Measurements from ENCODE around the gene KCNJ9. TPM values are rescaled to one million over a fixed set of nuclear protein-coding genes. Genes with fewer than 3 reads are reported as not detected.

The KCNJ9 gene
- total RNA-seq, 1 experiment from 2014 or later = 0.05 TPM

DNA sequence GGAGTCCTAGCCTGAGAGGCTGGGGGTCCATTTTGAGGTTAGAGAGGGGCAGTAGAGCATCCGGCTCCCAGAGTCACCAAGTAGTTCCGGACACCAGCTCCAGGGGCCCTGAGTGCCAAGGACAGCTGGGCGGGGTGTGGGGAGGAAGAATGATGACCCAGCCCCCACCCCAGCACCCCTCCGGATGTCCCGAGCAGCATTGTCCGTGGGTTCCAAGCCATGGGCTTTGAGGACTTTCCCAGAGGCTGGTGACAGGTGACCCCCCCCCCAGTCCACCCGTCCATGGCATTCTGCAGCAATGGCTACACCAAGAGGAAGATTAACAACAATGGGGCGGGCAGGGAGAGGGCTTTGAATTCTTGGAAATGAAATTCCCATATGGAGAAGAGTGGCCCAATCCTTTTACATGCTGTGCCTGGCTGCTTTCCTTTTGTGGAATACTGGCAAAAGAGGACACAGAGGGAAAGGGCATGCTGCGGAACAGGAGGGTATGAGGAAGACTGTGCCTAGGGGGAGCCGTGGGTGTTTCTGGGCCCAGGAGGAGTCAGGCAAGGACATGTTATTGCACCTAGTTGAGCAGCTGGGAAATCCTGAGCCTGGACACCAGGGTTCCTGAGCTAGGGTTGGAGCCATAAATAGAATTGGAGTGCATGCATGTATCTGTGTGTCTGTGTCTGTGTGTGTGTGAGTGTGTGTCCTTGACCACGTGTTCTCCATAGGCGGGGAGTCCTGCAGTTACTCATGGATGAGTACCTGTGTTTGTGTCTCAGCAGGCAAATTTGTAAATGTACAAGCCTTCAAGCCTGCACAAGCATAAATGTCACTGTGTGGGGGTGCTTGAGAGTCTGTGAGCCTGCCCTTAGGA, 35.2 kb downstream of the KCNJ9 start:
- H3K9ac ChIP-seq (ENCODE audit: low read length) = no peak overlapping the region
- no peak for DNase-seq (ENCODE audit: low read depth, low spot score)
- H3K9me2 ChIP-seq (ENCODE audit: insufficient read depth) = no peaks in the 10 kb centered on the region
- H3K9me3 ChIP-seq (ENCODE audit: control insufficient read depth in 1 of 2, insufficient read depth in 1 of 2, low read depth in 1 of 2, low read length in 2 of 2) = no peaks in the 10 kb centered on the region
- no TSS peak for BruUV-seq (replicated peaks)
- no peaks in the 10 kb centered on the region for H3K36me3 ChIP-seq (ENCODE audit: control insufficient read depth in 1 of 2, insufficient read depth in 2 of 2, low read length in 2 of 2)
- H3K27me3 ChIP-seq (ENCODE audit: insufficient read depth, low read length) = no peaks in the 10 kb centered on the region
- 0 out of 4 replicates have a peak, but pooled peaks cover 0 to 4% of the 10 kb centered on the region in 2 experiments for H3K4me1 ChIP-seq (ENCODE audit: control insufficient read depth in 1 of 2, insufficient read depth in 2 of 2, low read length in 2 of 2)
- TF ChIP-seq ZFX (IDR thresholded peaks at IDR 0.05) = no peak
- no peak for TF ChIP-seq JUND (IDR thresholded peaks at IDR 0.05)
- no peak for TF ChIP-seq FOSL1 (IDR thresholded peaks at IDR 0.05; ENCODE audit: low read depth)
- no peak for TF ChIP-seq SP1 (IDR thresholded peaks at IDR 0.05; ENCODE audit: low read depth)
- TF ChIP-seq ELF1 (IDR thresholded peaks at IDR 0.05; ENCODE audit: borderline replicate concordance, low read depth) = no peak
- no peak for TF ChIP-seq EZH2 (IDR thresholded peaks at IDR 0.05)
- no peak for TF ChIP-seq TCF7L2 (IDR thresholded peaks at IDR 0.05; ENCODE audit: borderline replicate concordance, extremely low read depth, insufficient read depth, insufficient read length)
- no peak for TF ChIP-seq SRF (IDR thresholded peaks at IDR 0.05; ENCODE audit: low read depth)
- TF ChIP-seq CBX3 (IDR thresholded peaks at IDR 0.05; ENCODE audit: low read depth) = no peak
- no peak for TF ChIP-seq CEBPB (IDR thresholded peaks at IDR 0.05; ENCODE audit: low read depth)
- no peak for TF ChIP-seq EZH2phosphoT487 (IDR thresholded peaks at IDR 0.05; ENCODE audit: borderline replicate concordance)
- TF ChIP-seq, protein P1, sequence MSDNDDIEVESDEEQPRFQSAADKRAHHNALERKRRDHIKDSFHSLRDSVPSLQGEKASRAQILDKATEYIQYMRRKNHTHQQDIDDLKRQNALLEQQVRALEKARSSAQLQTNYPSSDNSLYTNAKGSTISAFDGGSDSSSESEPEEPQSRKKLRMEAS (IDR thresholded peaks at IDR 0.05) = no peak
- TF ChIP-seq, protein P2, sequence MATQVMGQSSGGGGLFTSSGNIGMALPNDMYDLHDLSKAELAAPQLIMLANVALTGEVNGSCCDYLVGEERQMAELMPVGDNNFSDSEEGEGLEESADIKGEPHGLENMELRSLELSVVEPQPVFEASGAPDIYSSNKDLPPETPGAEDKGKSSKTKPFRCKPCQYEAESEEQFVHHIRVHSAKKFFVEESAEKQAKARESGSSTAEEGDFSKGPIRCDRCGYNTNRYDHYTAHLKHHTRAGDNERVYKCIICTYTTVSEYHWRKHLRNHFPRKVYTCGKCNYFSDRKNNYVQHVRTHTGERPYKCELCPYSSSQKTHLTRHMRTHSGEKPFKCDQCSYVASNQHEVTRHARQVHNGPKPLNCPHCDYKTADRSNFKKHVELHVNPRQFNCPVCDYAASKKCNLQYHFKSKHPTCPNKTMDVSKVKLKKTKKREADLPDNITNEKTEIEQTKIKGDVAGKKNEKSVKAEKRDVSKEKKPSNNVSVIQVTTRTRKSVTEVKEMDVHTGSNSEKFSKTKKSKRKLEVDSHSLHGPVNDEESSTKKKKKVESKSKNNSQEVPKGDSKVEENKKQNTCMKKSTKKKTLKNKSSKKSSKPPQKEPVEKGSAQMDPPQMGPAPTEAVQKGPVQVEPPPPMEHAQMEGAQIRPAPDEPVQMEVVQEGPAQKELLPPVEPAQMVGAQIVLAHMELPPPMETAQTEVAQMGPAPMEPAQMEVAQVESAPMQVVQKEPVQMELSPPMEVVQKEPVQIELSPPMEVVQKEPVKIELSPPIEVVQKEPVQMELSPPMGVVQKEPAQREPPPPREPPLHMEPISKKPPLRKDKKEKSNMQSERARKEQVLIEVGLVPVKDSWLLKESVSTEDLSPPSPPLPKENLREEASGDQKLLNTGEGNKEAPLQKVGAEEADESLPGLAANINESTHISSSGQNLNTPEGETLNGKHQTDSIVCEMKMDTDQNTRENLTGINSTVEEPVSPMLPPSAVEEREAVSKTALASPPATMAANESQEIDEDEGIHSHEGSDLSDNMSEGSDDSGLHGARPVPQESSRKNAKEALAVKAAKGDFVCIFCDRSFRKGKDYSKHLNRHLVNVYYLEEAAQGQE (IDR thresholded peaks at IDR 0.05; ENCODE audit: low read depth) = no peak
- no peak overlapping the region for H2AFZ ChIP-seq (ENCODE audit: low read depth, low read length, poor library complexity, severe bottlenecking)
- POLR2A ChIA-PET = no interaction called here
- H3K79me2 ChIP-seq (ENCODE audit: insufficient read depth, low read length) = no peaks in the 10 kb centered on the region
- no peaks in the 10 kb centered on the region for H4K20me1 ChIP-seq (ENCODE audit: insufficient read depth)
- no peak overlapping the region for H3K27ac ChIP-seq (ENCODE audit: low read depth, low read length)
- intact Hi-C loops (cut with micrococcal nuclease) = no loop called here
- H3K4me3 ChIP-seq (replicated peaks in 1 of 2; ENCODE audit: low read depth in 1 of 2, low read length in 2 of 2) = no peak overlapping the region
- ATAC-seq = 0 out of 2 replicates have a peak, but pooled peaks have one; percentile 29
- RAD21 ChIA-PET (ENCODE audit: low non-redundant PET in 1 of 2, low total read pairs in 2 of 2, uncharacterized antibody in 2 of 2, unreplicated experiment in 2 of 2) = no interaction called here
- H3K4me2 ChIP-seq (ENCODE audit: low read length) = no peak overlapping the region
- CTCF ChIA-PET = interaction anchor here (0.8 kb wide), 1 partner anchor 8 kb away, joined by 3 read pairs; no protein-coding TSS in a partner anchor
